SIG-M5 treated with dmso at 0.1 percent for 504 hours (cell line): ENCODE measurements around the gene SBF2.

ENCODE experiments used
- DNase-seq: peaks from one replicate; lab custom pipeline; 2025; ENCODE audit not compliant: unreplicated experiment; lab: John Stamatoyannopoulos, UW

Gene SBF2

DNA sequence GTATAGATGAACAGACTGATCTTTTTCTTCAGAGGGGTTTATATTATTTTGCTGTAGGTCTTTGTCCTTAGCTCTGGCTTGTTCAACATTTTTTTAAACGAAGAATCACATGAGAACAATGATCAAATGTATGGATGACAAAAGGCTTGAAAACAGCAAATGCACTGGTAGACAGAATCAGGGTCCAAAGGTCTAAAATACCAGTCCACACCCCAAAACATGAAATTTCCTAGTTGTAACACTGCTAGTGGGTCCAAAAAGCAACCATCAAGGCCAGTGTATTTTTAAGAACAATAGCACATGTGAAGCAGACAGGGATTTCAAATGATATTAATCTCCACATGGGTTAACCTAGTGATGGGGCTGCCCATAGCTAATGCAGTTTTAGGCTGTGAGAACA, 468.1 kb downstream of the SBF2 start:
- DNase-seq = no peak

DNA sequence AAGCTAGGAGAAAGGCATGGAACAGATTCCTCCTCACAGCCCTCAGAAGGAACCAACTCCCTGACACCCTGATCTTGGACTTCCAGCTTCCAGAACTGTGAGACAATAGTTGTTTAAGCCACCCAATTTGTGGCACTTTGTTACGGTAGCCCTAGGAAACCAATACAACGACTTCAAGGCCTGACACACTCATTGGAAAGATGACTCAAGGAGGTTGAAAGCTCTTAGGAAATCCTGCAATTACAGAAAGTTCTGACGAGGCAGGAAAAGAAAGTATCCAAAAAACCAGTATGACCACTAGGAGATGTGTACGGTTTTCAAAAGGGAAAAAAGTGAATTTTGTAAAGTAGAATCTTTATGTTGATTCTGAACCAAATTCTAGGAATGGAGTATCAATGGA, 468.7 kb downstream of the SBF2 start:
- DNase-seq = no peak

- DNase-seq = no peak
These were observed 470.1 kb downstream of the SBF2 start for GRCh38 chr11:9823887-9824385.

DNA sequence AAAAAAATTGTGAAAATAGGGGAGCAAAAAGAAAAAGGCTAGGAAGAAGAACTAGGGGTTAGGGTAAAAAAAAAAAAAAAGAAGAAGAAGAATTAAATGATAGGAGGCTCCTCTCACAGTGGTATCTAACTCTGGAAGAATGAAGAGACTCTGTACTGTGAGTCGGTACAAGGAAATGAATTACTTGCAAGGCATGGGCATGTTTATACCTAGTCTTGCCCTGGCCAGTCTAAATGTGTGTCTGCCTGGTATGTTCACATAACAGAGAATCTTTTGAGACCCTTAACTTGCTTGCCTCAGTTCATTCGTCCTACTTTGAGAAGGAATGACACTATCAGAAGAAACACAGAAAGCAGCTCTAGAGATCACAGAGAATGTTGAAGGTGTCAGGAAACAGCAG, 470.6 kb downstream of the SBF2 start:
- no peak for DNase-seq

DNA sequence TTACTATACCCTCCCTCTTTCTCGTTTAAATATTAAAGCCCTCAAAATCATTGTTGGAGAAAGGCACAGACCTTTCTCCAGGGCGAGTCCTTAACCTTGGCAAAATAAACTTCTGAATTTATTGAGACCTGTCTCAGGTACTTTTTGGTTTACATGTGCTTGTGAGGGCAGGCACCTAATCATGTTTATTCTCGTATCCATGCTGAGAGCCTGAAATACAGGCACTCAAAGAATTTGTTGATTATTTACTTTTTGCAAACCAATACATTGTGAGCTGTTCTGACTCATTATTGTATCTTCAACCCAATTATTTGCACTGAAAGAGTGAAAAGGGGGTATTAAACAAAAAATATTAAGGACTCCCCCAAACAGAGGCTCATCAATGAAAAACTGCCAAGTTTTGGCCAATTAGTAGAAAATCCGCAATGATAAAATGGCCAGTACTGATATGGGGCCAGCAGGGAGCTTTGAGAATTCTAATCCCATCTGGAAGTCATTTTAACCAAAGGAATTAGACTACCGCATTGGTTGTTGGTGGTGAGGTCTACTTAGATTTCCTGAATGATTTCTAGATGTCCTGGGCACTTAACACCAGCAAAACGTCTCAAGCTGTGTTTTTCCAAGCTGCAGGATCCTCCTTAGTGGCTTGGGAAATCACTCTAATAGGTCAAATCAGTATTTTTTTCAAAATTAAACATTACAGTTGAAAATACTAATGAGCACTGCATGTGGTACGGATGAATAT, 472.8 kb downstream of the SBF2 start:
- DNase-seq = no peak

GRCh38 chr11:9820260-9820659, 473.8 kb downstream of the SBF2 start:
- DNase-seq = no peak

DNA sequence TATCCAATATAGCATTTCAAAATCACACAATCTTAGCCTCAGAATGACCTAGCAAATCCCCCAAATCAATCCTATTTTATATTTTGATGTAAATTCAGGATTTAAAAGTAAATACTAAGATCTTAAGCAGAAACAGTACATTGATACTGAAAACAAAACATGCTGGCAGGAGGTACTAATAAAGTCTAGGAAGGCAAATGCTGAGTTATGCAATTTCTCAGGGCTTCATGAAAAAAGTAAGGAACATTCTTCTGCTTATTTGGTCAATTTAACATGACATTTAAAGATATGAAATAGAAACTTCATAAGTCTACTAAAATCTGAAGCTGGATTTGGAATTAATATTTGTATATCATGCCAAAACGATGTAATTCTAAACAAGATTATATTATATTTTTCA, 476.8 kb downstream of the SBF2 start:
- DNase-seq = no peak

- DNase-seq = no peak
These were observed 478.4 kb downstream of the SBF2 start for GRCh38 chr11:9815486-9816136.

GRCh38 chr11:9814108-9814507, 479.9 kb downstream of the SBF2 start:
- no peak for DNase-seq

- no peak for DNase-seq
These were observed 485.1 kb downstream of the SBF2 start for GRCh38 chr11:9808943-9809342.

DNA sequence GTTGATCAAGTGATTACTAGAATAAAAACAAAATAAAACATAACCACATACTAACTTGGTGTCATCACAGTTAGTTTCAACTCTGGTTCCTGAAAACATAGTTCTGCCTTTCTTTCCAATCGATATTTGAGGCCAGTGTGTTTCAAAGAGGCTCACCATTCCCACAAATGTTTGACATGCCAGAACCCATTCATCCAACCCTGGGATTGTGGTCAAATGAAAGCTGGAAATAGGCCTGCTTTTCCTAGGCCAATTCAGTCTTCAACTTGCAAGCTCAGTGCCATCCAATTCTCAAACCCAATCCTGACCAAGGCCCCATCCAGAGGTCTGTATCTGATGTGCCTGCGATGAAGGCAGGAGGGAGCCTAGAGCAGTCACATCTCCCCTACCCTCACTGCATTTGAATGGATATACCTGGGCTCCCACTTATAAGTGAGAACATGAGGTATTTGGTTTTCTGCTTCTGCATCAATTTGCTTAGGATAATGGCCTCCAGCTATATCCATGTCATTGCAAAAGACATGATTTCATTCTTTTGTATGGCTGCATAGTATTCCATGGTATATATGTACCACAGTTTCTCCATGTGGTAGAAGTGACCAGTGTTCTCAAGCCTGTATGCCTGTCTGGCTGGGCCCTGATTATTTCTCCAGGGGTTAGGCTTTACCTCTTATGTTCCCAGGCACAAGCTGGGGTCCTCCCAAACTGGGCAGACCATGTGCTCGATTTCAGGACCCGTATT, 486.9 kb downstream of the SBF2 start:
- DNase-seq = no peak

DNA sequence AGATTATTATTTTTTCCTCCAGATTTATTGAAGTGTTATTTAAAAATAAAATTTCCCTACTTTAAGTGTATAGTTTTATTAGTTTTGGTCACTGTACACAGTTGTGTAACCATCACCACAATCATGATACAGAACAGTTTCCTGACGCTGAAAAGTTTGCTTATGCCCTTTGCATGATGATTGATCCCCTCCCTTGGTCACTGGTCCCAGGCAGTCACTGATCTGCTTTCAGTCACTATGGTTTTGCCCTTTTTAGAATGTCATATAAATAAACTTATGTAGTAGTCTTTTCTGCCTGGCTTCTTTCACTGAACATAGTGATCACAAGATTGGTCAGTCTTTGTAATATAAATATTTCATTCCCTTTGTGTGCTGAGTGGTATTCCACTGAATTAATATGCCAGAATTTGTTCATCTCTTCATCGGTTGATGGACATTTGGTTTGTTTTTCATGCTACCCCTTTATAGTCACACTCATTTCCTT, 489.6 kb downstream of the SBF2 start:
- DNase-seq = no peak

GRCh38 chr11:9803685-9804418, 490.2 kb downstream of the SBF2 start:
- no peak for DNase-seq

DNA sequence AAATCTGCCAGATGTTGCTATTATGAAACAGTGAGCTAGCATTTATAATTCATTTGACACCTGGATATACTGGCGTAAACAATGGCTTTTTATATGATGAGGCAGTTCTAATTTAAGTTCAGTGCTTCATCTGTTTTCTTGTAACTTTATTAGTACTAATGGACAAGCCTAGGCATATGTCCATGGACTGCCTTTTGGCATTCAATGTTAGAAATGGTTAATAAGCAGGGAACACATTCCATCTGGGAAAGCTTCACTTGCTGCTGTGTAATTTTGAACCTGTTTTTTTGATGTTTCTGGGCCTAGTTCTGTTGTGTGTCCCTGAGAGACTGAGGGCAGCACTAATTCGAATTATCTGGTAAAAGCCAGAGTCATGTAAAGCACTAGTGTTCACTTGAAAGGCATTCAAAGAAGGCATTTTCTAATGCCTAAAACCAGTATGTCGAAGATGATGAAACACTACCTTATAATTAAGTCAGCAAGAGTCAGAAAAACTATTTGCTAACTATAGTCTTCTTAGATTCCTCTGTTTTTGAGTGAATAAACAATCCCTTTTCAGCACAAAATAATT, 491.6 kb downstream of the SBF2 start:
- DNase-seq = no peak

GRCh38 chr11:9799886-9800285, 494.1 kb downstream of the SBF2 start:
- no peak for DNase-seq

- no peak for DNase-seq
These were observed 496.7 kb downstream of the SBF2 start for GRCh38 chr11:9797300-9797699.

- no peak for DNase-seq
These were observed 497.2 kb downstream of the SBF2 start for GRCh38 chr11:9796854-9797253.

DNA sequence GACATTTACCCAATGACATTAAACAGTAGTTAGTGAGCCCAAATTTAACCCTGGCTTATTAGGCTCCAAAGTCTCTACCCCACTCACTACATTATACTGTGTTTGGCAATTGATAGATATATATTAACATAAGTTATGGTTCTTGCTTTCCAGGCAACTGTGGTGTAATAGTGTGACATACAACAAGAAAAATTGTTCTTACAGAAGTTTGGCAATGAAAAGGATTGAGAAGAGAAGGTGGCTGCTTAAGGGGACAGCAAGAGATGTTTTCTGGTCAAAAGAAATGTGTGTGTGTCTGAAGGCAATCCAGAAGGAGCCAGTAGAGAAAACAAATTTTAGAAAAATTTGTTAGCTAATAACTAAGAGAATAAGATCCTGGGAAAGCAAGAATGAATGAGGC, 497.8 kb downstream of the SBF2 start:
- DNase-seq = no peak

GRCh38 chr11:9790703-9791102, 503.3 kb downstream of the SBF2 start:
- DNase-seq = no peak

DNA sequence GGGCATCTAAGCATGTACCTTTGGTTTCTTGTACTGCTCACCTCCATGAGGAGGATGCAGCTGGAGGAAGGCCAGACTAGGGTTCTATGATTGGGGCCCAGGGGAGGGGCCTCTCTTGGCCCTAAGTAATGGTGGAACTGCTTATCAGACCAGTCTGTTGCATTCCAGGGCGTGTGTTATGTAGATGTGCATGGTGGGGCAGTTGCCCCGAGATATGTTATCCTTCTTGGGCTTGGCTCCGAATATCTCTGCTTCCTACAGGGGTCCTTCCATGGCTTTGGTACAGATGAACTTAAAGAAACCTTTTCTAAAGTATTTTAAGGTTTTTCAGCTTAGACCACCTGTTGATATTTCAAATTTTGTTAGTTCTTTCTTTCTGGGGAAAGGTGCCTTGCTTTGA, 504.1 kb downstream of the SBF2 start:
- no peak for DNase-seq

- no peak for DNase-seq
These were observed 506.0 kb downstream of the SBF2 start for GRCh38 chr11:9787981-9788521.
